SHP77 treated with DMSO at 0.1 percent for 48 hours (cell line): ENCODE results near the gene FXYD1.

ENCODE experiments used
- DNase-seq: peaks from one replicate; lab custom pipeline; 2025; lab: John Stamatoyannopoulos, UW

The FXYD1 gene

GRCh38 chr19:35107545-35107944 is 31.1 kb upstream of the FXYD1 start:
- DNase-seq = no peak

- no peak for DNase-seq
Observed at GRCh38 chr19:35108730-35109129, 29.9 kb upstream of the FXYD1 start.

GRCh38 chr19:35109395-35110112 is 29.1 kb upstream of the FXYD1 start:
- DNase-seq = no peak

- no peak for DNase-seq
Observed at GRCh38 chr19:35110974-35111373, 27.6 kb upstream of the FXYD1 start.

- DNase-seq = no peak
Observed at GRCh38 chr19:35112995-35113688, 25.5 kb upstream of the FXYD1 start.

- no peak for DNase-seq
Observed at GRCh38 chr19:35114353-35115176, 24.1 kb upstream of the FXYD1 start.

- DNase-seq = no peak
Observed at GRCh38 chr19:35115177-35115951, 23.3 kb upstream of the FXYD1 start, which contains the start of gene FXYD3. Gene FXYD3, plus strand, starts transcription at chr19:35115823. Its CDS starts 3,554 bp downstream, at chr19:35119377.

GRCh38 chr19:35116072-35116801 is 22.4 kb upstream of the FXYD1 start:
- DNase-seq = no peak

- no peak for DNase-seq
Observed at GRCh38 chr19:35117116-35117515, 21.5 kb upstream of the FXYD1 start.

- no peak for DNase-seq
Observed at GRCh38 chr19:35117799-35118198, 20.8 kb upstream of the FXYD1 start.

- DNase-seq = no peak
Observed at GRCh38 chr19:35118268-35119020, 20.2 kb upstream of the FXYD1 start.

GRCh38 chr19:35119091-35119490 is 19.5 kb upstream of the FXYD1 start:
- no peak for DNase-seq

GRCh38 chr19:35119578-35120155 is 19.0 kb upstream of the FXYD1 start:
- DNase-seq = no peak

- peak; percentile 11 for DNase-seq
Observed at GRCh38 chr19:35120492-35120891, 18.1 kb upstream of the FXYD1 start.

- DNase-seq = no peak
Observed at GRCh38 chr19:35120898-35121297, 17.7 kb upstream of the FXYD1 start.

- no peak for DNase-seq
Observed at GRCh38 chr19:35122687-35123551, 15.7 kb upstream of the FXYD1 start.

- no peak for DNase-seq
Observed at GRCh38 chr19:35123573-35123972, 15.1 kb upstream of the FXYD1 start.

GRCh38 chr19:35124098-35125060 is 14.2 kb upstream of the FXYD1 start:
- peak; percentile 40 for DNase-seq
